Measurements from ENCODE around the gene GRB14. TPM values are rescaled to one million over a fixed set of nuclear protein-coding genes. Genes with fewer than 3 reads are reported as not detected.

GRB14 gene
- total and polyA plus RNA-seq, 2 of the 13 experiments (the other 11 are each of a cell fraction or from before 2014, with no cell fraction given) = 4.6 to 5.8 TPM

DNA sequence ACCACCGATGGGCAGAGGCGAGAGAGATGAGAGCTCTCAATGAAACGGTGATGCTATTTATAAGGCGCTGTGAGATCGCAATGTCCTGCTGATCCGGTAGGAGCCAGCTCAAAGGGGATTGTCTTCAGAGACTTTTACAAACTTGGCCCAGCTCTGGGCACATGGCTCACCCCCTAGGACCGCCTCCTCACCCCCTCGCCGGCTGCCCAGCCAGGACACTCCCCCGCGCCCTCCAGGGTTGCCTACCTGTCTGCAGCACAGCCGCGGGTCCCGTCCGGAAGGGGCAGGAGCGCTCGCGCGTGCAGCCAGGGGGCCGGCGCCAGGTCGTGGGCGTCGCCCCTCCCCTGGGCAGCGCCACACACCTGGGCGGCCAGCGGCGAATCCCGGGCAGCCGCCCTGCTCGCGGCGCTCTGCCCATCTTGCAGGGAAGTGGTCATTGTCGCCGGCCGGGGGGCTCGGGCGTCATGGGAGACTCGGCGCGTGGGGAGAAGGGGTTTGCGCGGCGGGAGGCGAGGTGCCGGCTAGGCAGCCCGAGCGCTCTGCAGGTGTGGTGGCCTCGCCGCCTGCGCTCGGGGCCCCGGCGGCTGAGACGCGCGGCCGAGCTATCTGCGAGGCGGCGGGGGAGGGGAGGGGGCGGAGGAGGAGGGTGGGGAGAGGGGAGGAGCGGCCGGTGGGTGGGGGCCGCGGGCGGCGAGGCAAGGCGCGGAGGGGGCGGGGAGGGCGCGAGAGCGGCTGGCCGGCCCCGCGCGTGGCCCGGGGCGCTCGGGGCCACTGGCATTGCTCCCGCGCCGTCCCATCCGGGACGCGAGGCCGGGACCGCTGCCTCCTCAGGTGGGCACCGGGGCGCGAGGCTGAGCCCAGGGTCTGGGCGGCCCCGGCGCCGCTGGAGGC, at the start of gene GRB14 (continued):
- TF ChIP-seq, protein P1, sequence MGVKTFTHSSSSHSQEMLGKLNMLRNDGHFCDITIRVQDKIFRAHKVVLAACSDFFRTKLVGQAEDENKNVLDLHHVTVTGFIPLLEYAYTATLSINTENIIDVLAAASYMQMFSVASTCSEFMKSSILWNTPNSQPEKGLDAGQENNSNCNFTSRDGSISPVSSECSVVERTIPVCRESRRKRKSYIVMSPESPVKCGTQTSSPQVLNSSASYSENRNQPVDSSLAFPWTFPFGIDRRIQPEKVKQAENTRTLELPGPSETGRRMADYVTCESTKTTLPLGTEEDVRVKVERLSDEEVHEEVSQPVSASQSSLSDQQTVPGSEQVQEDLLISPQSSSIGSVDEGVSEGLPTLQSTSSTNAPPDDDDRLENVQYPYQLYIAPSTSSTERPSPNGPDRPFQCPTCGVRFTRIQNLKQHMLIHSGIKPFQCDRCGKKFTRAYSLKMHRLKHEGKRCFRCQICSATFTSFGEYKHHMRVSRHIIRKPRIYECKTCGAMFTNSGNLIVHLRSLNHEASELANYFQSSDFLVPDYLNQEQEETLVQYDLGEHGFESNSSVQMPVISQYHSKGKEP (CRISPR knock-in tag; IDR thresholded peaks at IDR 0.05) = no peak
- TF ChIP-seq ZFP1 (CRISPR knock-in tag; IDR thresholded peaks at IDR 0.05) (no peak), ZNF556 (CRISPR knock-in tag; IDR thresholded peaks at IDR 0.05; ENCODE audit: borderline replicate concordance) (no peak), SRSF9 (IDR thresholded peaks at IDR 0.05; ENCODE audit: borderline replicate concordance, insufficient read depth, low read depth, low read length, poor library complexity, severe bottlenecking) (no peak), ZNF563 (CRISPR knock-in tag; IDR thresholded peaks at IDR 0.05) (peak; percentile 64), ZNF883 (CRISPR knock-in tag; IDR thresholded peaks at IDR 0.05; ENCODE audit: not compliant biosample characterization) (no peak), ZNF775 (CRISPR knock-in tag; IDR thresholded peaks at IDR 0.05; ENCODE audit: borderline replicate concordance) (no peak), TCF12 (IDR thresholded peaks at IDR 0.05) (no peak), TCF12 (CRISPR knock-in tag; IDR thresholded peaks at IDR 0.05) (peak; percentile 83; the same call in 1 of the 2 replicates)
- TF ChIP-seq, protein P2, sequence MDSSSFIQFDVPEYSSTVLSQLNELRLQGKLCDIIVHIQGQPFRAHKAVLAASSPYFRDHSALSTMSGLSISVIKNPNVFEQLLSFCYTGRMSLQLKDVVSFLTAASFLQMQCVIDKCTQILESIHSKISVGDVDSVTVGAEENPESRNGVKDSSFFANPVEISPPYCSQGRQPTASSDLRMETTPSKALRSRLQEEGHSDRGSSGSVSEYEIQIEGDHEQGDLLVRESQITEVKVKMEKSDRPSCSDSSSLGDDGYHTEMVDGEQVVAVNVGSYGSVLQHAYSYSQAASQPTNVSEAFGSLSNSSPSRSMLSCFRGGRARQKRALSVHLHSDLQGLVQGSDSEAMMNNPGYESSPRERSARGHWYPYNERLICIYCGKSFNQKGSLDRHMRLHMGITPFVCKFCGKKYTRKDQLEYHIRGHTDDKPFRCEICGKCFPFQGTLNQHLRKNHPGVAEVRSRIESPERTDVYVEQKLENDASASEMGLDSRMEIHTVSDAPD (CRISPR knock-in tag; IDR thresholded peaks at IDR 0.05) = peak; percentile 72; the same call in 1 of the 2 replicates
- TF ChIP-seq, protein P3, sequence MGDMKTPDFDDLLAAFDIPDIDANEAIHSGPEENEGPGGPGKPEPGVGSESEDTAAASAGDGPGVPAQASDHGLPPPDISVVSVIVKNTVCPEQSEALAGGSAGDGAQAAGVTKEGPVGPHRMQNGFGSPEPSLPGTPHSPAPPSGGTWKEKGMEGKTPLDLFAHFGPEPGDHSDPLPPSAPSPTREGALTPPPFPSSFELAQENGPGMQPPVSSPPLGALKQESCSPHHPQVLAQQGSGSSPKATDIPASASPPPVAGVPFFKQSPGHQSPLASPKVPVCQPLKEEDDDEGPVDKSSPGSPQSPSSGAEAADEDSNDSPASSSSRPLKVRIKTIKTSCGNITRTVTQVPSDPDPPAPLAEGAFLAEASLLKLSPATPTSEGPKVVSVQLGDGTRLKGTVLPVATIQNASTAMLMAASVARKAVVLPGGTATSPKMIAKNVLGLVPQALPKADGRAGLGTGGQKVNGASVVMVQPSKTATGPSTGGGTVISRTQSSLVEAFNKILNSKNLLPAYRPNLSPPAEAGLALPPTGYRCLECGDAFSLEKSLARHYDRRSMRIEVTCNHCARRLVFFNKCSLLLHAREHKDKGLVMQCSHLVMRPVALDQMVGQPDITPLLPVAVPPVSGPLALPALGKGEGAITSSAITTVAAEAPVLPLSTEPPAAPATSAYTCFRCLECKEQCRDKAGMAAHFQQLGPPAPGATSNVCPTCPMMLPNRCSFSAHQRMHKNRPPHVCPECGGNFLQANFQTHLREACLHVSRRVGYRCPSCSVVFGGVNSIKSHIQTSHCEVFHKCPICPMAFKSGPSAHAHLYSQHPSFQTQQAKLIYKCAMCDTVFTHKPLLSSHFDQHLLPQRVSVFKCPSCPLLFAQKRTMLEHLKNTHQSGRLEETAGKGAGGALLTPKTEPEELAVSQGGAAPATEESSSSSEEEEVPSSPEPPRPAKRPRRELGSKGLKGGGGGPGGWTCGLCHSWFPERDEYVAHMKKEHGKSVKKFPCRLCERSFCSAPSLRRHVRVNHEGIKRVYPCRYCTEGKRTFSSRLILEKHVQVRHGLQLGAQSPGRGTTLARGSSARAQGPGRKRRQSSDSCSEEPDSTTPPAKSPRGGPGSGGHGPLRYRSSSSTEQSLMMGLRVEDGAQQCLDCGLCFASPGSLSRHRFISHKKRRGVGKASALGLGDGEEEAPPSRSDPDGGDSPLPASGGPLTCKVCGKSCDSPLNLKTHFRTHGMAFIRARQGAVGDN (CRISPR knock-in tag; IDR thresholded peaks at IDR 0.05) = peak; percentile 92
- TF ChIP-seq, protein P4, sequence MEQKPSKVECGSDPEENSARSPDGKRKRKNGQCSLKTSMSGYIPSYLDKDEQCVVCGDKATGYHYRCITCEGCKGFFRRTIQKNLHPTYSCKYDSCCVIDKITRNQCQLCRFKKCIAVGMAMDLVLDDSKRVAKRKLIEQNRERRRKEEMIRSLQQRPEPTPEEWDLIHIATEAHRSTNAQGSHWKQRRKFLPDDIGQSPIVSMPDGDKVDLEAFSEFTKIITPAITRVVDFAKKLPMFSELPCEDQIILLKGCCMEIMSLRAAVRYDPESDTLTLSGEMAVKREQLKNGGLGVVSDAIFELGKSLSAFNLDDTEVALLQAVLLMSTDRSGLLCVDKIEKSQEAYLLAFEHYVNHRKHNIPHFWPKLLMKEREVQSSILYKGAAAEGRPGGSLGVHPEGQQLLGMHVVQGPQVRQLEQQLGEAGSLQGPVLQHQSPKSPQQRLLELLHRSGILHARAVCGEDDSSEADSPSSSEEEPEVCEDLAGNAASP (CRISPR knock-in tag; IDR thresholded peaks at IDR 0.05; ENCODE audit: borderline replicate concordance) = no peak
- TF ChIP-seq, protein P5, sequence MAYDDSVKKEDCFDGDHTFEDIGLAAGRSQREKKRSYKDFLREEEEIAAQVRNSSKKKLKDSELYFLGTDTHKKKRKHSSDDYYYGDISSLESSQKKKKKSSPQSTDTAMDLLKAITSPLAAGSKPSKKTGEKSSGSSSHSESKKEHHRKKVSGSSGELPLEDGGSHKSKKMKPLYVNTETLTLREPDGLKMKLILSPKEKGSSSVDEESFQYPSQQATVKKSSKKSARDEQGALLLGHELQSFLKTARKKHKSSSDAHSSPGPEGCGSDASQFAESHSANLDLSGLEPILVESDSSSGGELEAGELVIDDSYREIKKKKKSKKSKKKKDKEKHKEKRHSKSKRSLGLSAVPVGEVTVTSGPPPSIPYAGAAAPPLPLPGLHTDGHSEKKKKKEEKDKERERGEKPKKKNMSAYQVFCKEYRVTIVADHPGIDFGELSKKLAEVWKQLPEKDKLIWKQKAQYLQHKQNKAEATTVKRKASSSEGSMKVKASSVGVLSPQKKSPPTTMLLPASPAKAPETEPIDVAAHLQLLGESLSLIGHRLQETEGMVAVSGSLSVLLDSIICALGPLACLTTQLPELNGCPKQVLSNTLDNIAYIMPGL (CRISPR knock-in tag; IDR thresholded peaks at IDR 0.05; ENCODE audit: borderline replicate concordance in 1 of 2, low read depth in 1 of 2) = peak; percentile 38 to 70; a peak in 2 of 4 replicates
